ENCODE data around the gene OR8K5.
"Not testable (repeated sequence)": the region's sequence is repeated elsewhere in the genome, so short reads cannot be mapped to it uniquely, and the experiment has no call there.

The OR8K5 gene

GRCh38 chr11:56176318-56176717, 16.2 kb upstream of the OR8K5 start, which contains the start of gene OR5J2:
OR5J2 (plus strand) TSS chr11:56176618; CDS start chr11:56176618, 0 bp downstream.
- Histone ChIP-seq H3K4me1 (ENCODE audit: control insufficient read depth, low read depth, low read length) (no peaks in the 10 kb centered on the region), H2AK5ac (ENCODE audit: low read length) (no peak within 1 kb of the TSS), H3K4me3 (ENCODE audit: low read length) (no peak within 1 kb of the TSS), H3K27ac (ENCODE audit: low read depth, low read length) (no peak within 1 kb of the TSS), H3K18ac (ENCODE audit: low read length) (no peak within 1 kb of the TSS), H3K4me2 (ENCODE audit: low read length) (no peak within 1 kb of the TSS), H2BK120ac (ENCODE audit: low read depth, low read length) (no peak within 1 kb of the TSS), H3K36me3 (ENCODE audit: control insufficient read depth, insufficient read depth, low read length) (no peaks in the 10 kb centered on the region), H3K9ac (ENCODE audit: low read length) (no peak within 1 kb of the TSS), H2BK15ac (replicated peaks; ENCODE audit: low read depth) (no peak within 1 kb of the TSS), H3K56ac (ENCODE audit: low read length) (no peak within 1 kb of the TSS), H4K5ac (ENCODE audit: low read length) (no peak within 1 kb of the TSS), H2BK5ac (ENCODE audit: low read length) (no peak within 1 kb of the TSS), H3K4ac (ENCODE audit: low read depth, low read length) (no peak within 1 kb of the TSS), H3K79me2 (ENCODE audit: control insufficient read depth, insufficient read depth, low read length) (no peaks in the 10 kb centered on the region), H3K23ac (ENCODE audit: low read length) (no peak within 1 kb of the TSS), H3K27me3 (ENCODE audit: insufficient read depth, low read length, poor library complexity) (no peaks in the 10 kb centered on the region), H3K79me1 (ENCODE audit: low read length) (no peaks in the 10 kb centered on the region), H4K8ac (ENCODE audit: low read depth, low read length) (no peak within 1 kb of the TSS)
- WGBS (ENCODE audit: extremely low coverage, insufficient coverage, low lambda C conversion rate), result no CpG with 5 or more reads among the region's 1 CpG
- DNase-seq, result no peak

DNA sequence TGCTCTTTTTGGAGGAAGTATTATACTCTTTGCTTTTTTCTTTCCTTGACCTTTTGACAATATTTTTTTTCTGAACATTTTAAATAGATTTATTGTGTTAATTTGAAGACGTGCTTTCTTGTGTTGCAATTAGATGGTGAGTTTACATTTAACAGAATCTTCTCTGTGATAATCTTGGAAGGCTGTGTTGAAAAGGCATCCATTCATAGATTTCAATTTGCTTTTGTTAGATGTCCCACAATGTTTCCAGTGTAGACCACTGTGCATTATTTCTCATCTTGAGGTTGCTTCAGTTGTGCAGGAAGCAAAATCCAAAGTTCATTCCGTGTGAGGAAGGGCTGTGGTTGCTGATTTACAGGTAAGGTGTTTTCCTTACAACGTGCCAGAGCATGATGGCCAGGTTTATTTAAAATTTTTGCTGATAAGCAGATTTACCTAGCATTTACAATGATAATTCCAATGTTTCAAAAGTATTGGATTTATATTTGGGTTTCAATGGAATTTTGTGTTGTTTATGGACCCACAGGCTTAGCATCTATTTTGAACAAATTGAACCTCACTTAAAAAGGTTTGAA, 12.2 kb upstream of the OR8K5 start:
- no peak overlapping the region for H3K23ac ChIP-seq (ENCODE audit: low read length)
- WGBS (ENCODE audit: extremely low coverage, insufficient coverage, low lambda C conversion rate), result 100% methylated on average over 1 of the region's 3 CpGs
- no peak overlapping the region for H2AK5ac ChIP-seq (ENCODE audit: low read length)
- no peak overlapping the region for H2BK5ac ChIP-seq (ENCODE audit: low read length)
- no peak overlapping the region for H3K56ac ChIP-seq (ENCODE audit: low read length)
- H3K4ac ChIP-seq (ENCODE audit: low read depth, low read length), result no peak overlapping the region
- H4K8ac ChIP-seq (ENCODE audit: low read depth, low read length), result no peak overlapping the region
- H3K4me1 ChIP-seq (ENCODE audit: control insufficient read depth, low read depth, low read length), result no peaks in the 10 kb centered on the region
- H3K27me3 ChIP-seq (ENCODE audit: insufficient read depth, low read length, poor library complexity), result no peaks in the 10 kb centered on the region
- no peak overlapping the region for H3K4me2 ChIP-seq (ENCODE audit: low read length)
- H3K79me1 ChIP-seq (ENCODE audit: low read length), result no peaks in the 10 kb centered on the region
- H3K79me2 ChIP-seq (ENCODE audit: control insufficient read depth, insufficient read depth, low read length), result no peaks in the 10 kb centered on the region
- no peak overlapping the region for H3K4me3 ChIP-seq (ENCODE audit: low read length)
- H2BK15ac ChIP-seq (replicated peaks; ENCODE audit: low read depth), result no peak overlapping the region
- H4K5ac ChIP-seq (ENCODE audit: low read length), result no peak overlapping the region
- no peak overlapping the region for H3K18ac ChIP-seq (ENCODE audit: low read length)
- H3K27ac ChIP-seq (ENCODE audit: low read depth, low read length), result no peak overlapping the region
- H3K36me3 ChIP-seq (ENCODE audit: control insufficient read depth, insufficient read depth, low read length), result no peaks in the 10 kb centered on the region
- no peak overlapping the region for H3K9ac ChIP-seq (ENCODE audit: low read length)
- no peak for DNase-seq
- no peak overlapping the region for H2BK120ac ChIP-seq (ENCODE audit: low read depth, low read length)

DNA sequence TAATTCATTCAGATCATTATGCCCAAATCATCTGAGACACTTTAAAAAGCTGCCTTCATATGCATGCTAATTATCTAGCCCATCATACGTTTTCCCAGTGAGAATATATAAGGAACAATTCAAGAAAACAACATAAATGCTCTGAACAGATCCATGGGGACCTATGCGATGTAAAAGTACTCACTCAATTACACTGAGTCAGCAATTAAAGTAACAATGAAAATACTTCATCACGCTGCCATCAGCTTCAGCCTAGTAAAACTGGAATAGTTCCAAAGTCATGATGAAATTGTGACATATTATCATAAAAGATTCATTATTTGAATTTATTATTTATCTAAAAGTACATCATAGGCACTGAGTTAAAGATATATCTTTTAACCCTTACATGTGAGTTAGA, 3.7 kb upstream of the OR8K5 start:
- no peak overlapping the region for H3K18ac ChIP-seq (ENCODE audit: low read length)
- no peak overlapping the region for H2AK5ac ChIP-seq (ENCODE audit: low read length)
- no peak overlapping the region for H3K4me2 ChIP-seq (ENCODE audit: low read length)
- H3K4ac ChIP-seq (ENCODE audit: low read depth, low read length), result no peak overlapping the region
- H3K27ac ChIP-seq (ENCODE audit: low read depth, low read length), result no peak overlapping the region
- no peak overlapping the region for H2BK120ac ChIP-seq (ENCODE audit: low read depth, low read length)
- H2BK15ac ChIP-seq (replicated peaks; ENCODE audit: low read depth), result no peak overlapping the region
- H3K36me3 ChIP-seq (ENCODE audit: control insufficient read depth, insufficient read depth, low read length), result no peaks in the 10 kb centered on the region
- no peaks in the 10 kb centered on the region for H3K4me1 ChIP-seq (ENCODE audit: control insufficient read depth, low read depth, low read length)
- H4K8ac ChIP-seq (ENCODE audit: low read depth, low read length), result no peak overlapping the region
- no CpG with 5 or more reads among the region's 3 CpGs for WGBS (ENCODE audit: extremely low coverage, insufficient coverage, low lambda C conversion rate)
- H3K27me3 ChIP-seq (ENCODE audit: insufficient read depth, low read length, poor library complexity), result no peaks in the 10 kb centered on the region
- no peak overlapping the region for H3K23ac ChIP-seq (ENCODE audit: low read length)
- no peak overlapping the region for H3K56ac ChIP-seq (ENCODE audit: low read length)
- no peak overlapping the region for H3K4me3 ChIP-seq (ENCODE audit: low read length)
- no peaks in the 10 kb centered on the region for H3K79me1 ChIP-seq (ENCODE audit: low read length)
- no peak overlapping the region for H2BK5ac ChIP-seq (ENCODE audit: low read length)
- no peaks in the 10 kb centered on the region for H3K79me2 ChIP-seq (ENCODE audit: control insufficient read depth, insufficient read depth, low read length)
- no peak overlapping the region for H4K5ac ChIP-seq (ENCODE audit: low read length)
- no peak overlapping the region for H3K9ac ChIP-seq (ENCODE audit: low read length)
- no peak for DNase-seq

- H2BK5ac ChIP-seq (ENCODE audit: low read length), result no peak overlapping the region
- no peak overlapping the region for H3K27ac ChIP-seq (ENCODE audit: low read depth, low read length)
- WGBS (ENCODE audit: extremely low coverage, insufficient coverage, low lambda C conversion rate), result no CpG with 5 or more reads among the region's 15 CpGs
- no peak overlapping the region for H3K18ac ChIP-seq (ENCODE audit: low read length)
- H2BK15ac ChIP-seq (replicated peaks; ENCODE audit: low read depth), result no peak overlapping the region
- H4K5ac ChIP-seq (ENCODE audit: low read length), result no peak overlapping the region
- no peak overlapping the region for H2BK120ac ChIP-seq (ENCODE audit: low read depth, low read length)
- H3K27me3 ChIP-seq (ENCODE audit: insufficient read depth, low read length, poor library complexity), result no peaks in the 10 kb centered on the region
- no peak overlapping the region for H4K8ac ChIP-seq (ENCODE audit: low read depth, low read length)
- no peak for DNase-seq
- no peaks in the 10 kb centered on the region for H3K4me1 ChIP-seq (ENCODE audit: control insufficient read depth, low read depth, low read length)
- no peak overlapping the region for H3K56ac ChIP-seq (ENCODE audit: low read length)
- H3K79me2 ChIP-seq (ENCODE audit: control insufficient read depth, insufficient read depth, low read length), result no peaks in the 10 kb centered on the region
- H3K9ac ChIP-seq (ENCODE audit: low read length), result no peak overlapping the region
- no peaks in the 10 kb centered on the region for H3K36me3 ChIP-seq (ENCODE audit: control insufficient read depth, insufficient read depth, low read length)
- no peak overlapping the region for H2AK5ac ChIP-seq (ENCODE audit: low read length)
- no peak overlapping the region for H3K4me2 ChIP-seq (ENCODE audit: low read length)
- no peak overlapping the region for H3K4me3 ChIP-seq (ENCODE audit: low read length)
- H3K79me1 ChIP-seq (ENCODE audit: low read length), result no peaks in the 10 kb centered on the region
- no peak overlapping the region for H3K4ac ChIP-seq (ENCODE audit: low read depth, low read length)
- no peak overlapping the region for H3K23ac ChIP-seq (ENCODE audit: low read length)
Measured at GRCh38 chr11:56152333-56152732, 7.8 kb downstream of the OR8K5 start.

GRCh38 chr11:56151376-56151775, 8.7 kb downstream of the OR8K5 start:
- no CpG with 5 or more reads among the region's 1 CpG for WGBS (ENCODE audit: extremely low coverage, insufficient coverage, low lambda C conversion rate)
- Histone ChIP-seq H3K56ac (ENCODE audit: low read length) (no peak overlapping the region), H2BK120ac (ENCODE audit: low read depth, low read length) (no peak overlapping the region), H4K5ac (ENCODE audit: low read length) (no peak overlapping the region), H2BK5ac (ENCODE audit: low read length) (no peak overlapping the region), H3K4me1 (ENCODE audit: control insufficient read depth, low read depth, low read length) (no peaks in the 10 kb centered on the region), H3K79me2 (ENCODE audit: control insufficient read depth, insufficient read depth, low read length) (no peaks in the 10 kb centered on the region), H3K18ac (ENCODE audit: low read length) (no peak overlapping the region), H3K27ac (ENCODE audit: low read depth, low read length) (no peak overlapping the region), H3K79me1 (ENCODE audit: low read length) (no peaks in the 10 kb centered on the region), H3K36me3 (ENCODE audit: control insufficient read depth, insufficient read depth, low read length) (no peaks in the 10 kb centered on the region), H3K9ac (ENCODE audit: low read length) (no peak overlapping the region), H3K4me2 (ENCODE audit: low read length) (no peak overlapping the region), H3K4ac (ENCODE audit: low read depth, low read length) (no peak overlapping the region), H4K8ac (ENCODE audit: low read depth, low read length) (no peak overlapping the region), H3K4me3 (ENCODE audit: low read length) (no peak overlapping the region), H2AK5ac (ENCODE audit: low read length) (no peak overlapping the region), H3K27me3 (ENCODE audit: insufficient read depth, low read length, poor library complexity) (no peaks in the 10 kb centered on the region), H2BK15ac (replicated peaks; ENCODE audit: low read depth) (no peak overlapping the region), H3K23ac (ENCODE audit: low read length) (no peak overlapping the region)
- peak; percentile 2 for DNase-seq

DNA sequence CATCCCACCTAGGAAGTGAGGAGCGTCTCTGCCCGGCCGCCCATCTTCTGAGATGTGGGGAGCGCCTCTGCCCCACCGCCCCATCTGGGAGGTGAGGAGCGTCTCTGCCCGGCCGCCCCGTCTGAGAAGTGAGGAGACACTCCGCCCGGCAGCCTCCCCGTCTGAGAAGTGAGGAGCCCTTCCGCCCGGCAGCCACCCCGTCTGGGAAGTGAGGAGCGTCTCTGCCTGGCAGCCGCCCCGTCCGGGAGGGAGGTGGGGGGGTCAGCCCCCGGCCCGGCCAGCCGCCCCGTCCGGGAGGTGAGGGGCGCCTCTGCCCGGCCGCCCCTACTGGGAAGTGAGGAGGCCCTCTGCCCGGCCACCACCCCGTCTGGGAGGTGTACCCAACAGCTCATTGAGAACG, 16.4 kb downstream of the OR8K5 start:
- H3K79me1 ChIP-seq (ENCODE audit: low read length); H3K36me3 ChIP-seq (ENCODE audit: control insufficient read depth, insufficient read depth, low read length); DNase-seq; H3K4me1 ChIP-seq (ENCODE audit: control insufficient read depth, low read depth, low read length); H3K79me2 ChIP-seq (ENCODE audit: control insufficient read depth, insufficient read depth, low read length); H3K56ac ChIP-seq (ENCODE audit: low read length); H2BK5ac ChIP-seq (ENCODE audit: low read length); H3K4ac ChIP-seq (ENCODE audit: low read depth, low read length); H3K27ac ChIP-seq (ENCODE audit: low read depth, low read length); H3K18ac ChIP-seq (ENCODE audit: low read length); H3K4me3 ChIP-seq (ENCODE audit: low read length); H2BK120ac ChIP-seq (ENCODE audit: low read depth, low read length); H3K27me3 ChIP-seq (ENCODE audit: insufficient read depth, low read length, poor library complexity); H4K5ac ChIP-seq (ENCODE audit: low read length); H3K4me2 ChIP-seq (ENCODE audit: low read length); H2AK5ac ChIP-seq (ENCODE audit: low read length); H4K8ac ChIP-seq (ENCODE audit: low read depth, low read length); H2BK15ac ChIP-seq (replicated peaks; ENCODE audit: low read depth); H3K9ac ChIP-seq (ENCODE audit: low read length); H3K23ac ChIP-seq (ENCODE audit: low read length): not testable (repeated sequence)
- no CpG with 5 or more reads among the region's 30 CpGs for WGBS (ENCODE audit: extremely low coverage, insufficient coverage, low lambda C conversion rate)
